ENCODE results near the gene ACSM6.
"Not testable (repeated sequence)": the region's sequence is repeated elsewhere in the genome, so short reads cannot be mapped to it uniquely, and the experiment has no call there.

Gene ACSM6, protein sequence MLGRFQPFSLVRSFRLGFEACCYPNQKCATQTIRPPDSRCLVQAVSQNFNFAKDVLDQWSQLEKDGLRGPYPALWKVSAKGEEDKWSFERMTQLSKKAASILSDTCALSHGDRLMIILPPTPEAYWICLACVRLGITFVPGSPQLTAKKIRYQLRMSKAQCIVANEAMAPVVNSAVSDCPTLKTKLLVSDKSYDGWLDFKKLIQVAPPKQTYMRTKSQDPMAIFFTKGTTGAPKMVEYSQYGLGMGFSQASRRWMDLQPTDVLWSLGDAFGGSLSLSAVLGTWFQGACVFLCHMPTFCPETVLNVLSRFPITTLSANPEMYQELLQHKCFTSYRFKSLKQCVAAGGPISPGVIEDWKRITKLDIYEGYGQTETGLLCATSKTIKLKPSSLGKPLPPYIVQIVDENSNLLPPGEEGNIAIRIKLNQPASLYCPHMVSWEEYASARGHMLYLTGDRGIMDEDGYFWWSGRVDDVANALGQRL

DNA sequence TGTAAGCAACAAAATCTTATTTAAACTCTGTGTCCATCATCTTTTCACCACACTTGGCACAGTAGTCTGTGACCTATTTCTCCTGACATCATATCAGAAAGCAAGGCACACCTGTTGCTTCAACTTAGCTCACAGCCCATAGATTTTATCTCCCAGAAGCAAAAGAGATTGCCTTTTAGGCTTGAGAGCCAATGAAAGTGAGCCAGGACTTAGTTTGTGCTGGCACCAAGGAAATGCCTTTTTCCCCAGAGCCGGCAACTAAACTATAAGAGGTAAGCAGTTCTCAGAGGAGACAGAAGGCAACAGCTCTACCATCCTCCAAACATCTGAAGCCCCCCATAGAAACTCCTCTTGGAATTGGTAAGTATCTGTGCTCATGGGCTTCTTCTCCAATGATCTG, at the start of gene ACSM6:
ACSM6 (plus strand) TSS at position 295 of the 400 bp plus-strand sequence. CDS start 248 bp downstream, outside the sequence.
- DNase-seq (ENCODE audit: low spot score) = no peak

DNA sequence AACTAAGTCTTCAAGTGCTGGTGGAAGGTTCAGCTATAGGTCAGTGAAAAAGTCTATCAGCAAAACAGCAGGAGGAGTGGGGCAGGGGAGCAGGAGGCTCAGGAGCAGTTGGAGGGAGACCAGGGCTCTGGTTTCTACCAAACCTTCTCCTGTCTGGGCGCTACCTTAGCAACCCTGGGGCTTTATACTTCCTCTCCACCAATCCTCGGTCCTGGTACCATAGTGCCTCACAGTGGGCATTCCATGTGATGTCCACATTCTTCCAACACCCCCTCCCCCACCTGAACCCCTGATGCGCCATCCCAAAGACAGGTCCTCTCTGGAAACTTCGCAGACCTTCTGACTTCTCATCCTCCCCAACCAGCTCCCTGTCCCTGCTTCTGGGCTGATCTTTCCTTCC, 25.3 kb upstream of the ACSM6 start:
- DNase-seq (ENCODE audit: low spot score) = no peak

DNA sequence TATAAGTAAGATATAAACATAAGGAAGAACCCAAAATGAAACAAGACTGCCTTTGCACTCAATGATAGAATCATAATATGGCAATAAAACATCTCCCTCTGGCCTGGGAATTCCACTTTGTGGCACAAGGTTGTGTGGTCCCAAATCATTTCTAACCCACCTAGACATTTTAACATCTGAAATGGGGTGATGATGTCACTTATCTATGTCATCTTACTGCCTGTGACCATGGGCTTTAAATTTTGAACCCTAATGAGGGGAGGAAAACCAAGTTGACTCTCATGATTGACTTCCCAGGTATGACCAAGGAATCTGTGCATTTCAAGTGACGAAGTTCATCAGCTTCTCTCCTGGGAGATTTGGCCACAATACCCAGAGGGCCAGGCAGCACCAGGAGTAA, 24.5 kb upstream of the ACSM6 start:
- DNase-seq (ENCODE audit: low spot score) = no peak

DNA sequence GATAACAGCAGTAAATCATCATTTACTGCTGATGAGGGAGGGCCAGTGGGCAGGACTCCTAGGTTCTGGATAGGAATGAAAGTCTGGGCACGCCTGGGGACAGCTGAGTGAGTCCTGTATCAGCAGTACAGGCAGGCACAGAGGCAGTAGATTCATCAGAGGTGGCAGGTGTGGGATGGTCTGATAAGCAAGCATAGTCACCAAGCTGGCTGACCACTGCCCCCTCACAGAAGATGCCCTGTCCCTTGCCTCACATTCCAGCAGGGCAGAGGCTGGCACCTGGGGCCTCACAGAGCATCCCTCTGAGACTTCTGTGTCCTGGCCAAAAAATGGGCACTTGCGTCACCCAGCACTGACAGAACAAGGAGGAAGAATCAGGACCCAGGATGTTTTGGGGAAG, 23.2 kb upstream of the ACSM6 start:
- DNase-seq (ENCODE audit: low spot score) = no peak

DNA sequence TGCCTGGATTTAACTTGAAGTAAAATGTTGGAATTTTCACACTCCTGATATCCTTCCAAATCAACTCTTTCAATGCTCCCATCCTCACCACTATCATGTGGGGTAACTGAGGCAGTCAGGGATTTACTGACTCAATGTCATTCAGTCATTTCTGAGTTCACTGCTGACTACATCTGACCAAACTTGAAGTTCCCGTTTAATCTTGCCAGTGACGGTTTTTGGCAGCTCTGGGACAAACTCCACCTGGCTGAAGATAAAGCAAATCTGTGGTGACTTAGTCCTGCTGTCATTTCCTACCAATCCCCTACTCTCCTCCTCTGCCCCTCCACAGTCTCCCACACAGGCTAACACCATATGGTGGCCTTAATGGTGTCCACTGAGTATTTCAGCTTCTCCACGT, 22.7 kb upstream of the ACSM6 start:
- no peak for DNase-seq (ENCODE audit: low spot score)

DNA sequence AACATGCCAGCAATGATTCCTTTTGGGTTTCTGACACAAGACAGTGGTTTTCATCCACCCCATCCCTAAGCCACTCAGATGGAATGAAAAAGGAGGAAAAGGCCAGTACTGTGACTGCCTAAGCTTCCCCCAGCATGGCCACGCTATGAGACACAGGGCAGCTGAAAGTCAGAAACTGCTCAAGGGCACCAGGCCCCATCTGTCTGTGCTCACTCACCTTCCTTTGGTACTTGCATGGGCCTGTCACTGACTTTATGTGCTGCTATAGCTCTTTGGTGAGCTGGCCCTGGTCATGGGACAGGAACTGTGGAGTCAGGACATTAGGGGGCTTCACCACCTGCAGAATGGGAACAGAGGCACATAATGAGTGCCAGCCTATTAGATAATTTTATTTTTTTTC, 21.2 kb upstream of the ACSM6 start:
- DNase-seq (ENCODE audit: low spot score) = no peak

DNA sequence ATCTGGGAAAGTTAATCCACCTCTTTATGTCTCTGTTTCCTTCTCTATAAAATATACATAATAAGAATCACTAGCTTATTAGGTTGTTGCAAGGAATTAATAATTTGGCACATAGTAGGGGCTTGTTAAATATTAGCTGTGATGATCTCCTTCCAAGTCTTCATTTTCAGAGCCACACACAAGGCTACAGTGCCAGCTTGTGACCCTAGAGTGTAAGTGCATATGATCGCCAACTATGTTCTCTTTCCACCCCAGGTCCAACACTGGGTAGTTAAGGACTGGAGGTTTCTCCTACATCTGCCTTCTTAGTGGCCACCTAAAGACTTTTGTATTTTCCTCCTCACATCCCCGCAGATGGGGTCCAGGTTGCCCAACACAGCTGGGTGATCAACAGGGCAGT, 17.9 kb upstream of the ACSM6 start:
- no peak for DNase-seq (ENCODE audit: low spot score)

DNA sequence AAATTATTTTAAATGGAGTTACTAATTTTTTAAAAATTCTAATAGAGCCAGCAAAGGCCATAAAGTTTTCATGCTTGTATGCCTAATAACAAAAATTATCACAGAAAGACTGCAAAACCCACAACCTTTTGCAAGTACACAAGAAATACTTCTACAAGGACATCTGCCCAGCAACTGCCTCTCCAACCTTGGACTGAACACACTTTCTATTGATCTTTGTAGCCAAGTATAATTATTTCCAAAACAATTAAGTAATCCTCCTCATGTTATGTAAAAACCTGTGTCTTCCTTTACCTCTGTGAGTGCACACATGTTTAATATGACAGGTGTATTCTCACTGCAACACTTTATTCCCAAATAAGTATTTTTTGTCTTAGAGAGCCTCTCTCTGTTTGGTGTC, 16.6 kb upstream of the ACSM6 start:
- DNase-seq (ENCODE audit: low spot score) = no peak

DNA sequence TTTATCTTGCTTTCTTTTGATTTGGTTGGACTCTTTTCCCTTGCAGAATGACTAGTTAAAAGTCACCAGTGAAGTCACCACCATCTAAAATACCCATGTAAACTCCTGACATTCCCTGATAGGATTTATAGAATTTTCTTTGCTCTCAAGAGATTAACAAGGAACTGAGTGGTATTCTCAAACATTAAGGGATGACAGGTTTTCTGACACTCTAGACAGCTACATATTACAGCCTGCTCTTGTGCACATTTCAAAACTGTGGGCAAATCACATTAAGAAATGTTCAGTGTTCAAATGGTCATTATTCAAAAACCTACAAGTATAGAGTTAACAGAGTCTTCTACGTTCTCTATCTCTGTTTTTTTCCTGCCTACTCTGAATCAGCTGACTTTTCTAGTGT, 15.8 kb upstream of the ACSM6 start:
- no peak for DNase-seq (ENCODE audit: low spot score)

DNA sequence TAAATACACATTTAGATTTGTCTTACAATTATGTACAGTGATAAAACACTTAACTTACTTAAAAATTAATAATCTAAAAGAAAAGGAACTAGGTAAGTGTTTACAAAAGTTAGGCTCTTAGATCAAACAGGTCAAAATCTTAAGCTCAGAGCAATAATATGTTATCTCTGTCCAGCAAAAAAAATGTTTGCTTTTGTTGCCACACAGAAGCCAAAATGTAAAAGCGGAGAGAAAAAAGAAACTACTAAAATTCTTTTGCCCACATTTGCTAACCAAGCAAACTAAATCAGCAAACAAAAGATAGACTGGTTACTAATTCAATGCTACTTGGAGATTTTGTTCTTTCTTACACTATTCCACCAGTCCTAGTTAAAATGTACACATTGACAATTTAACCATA, 15.2 kb upstream of the ACSM6 start:
- no peak for DNase-seq (ENCODE audit: low spot score)

DNA sequence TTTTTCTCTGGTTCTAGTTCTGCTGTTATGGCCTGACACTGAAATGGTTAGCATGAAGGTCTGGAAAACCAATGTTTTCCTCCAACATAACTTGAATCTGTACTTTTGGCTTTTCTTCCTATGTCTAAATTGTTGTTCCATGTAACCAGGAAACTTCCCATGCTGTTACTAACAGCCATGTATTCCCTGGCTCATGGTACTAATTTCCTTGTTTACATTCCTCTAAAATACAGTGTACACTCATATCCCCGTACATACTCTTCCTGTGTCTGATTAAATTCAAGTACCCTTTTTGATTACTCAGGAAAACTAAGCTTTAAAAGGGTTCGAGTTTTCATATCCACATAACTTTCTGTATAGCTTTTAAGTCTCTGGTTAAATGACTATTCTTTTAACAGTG, 12.3 kb upstream of the ACSM6 start:
- no peak for DNase-seq (ENCODE audit: low spot score)

DNA sequence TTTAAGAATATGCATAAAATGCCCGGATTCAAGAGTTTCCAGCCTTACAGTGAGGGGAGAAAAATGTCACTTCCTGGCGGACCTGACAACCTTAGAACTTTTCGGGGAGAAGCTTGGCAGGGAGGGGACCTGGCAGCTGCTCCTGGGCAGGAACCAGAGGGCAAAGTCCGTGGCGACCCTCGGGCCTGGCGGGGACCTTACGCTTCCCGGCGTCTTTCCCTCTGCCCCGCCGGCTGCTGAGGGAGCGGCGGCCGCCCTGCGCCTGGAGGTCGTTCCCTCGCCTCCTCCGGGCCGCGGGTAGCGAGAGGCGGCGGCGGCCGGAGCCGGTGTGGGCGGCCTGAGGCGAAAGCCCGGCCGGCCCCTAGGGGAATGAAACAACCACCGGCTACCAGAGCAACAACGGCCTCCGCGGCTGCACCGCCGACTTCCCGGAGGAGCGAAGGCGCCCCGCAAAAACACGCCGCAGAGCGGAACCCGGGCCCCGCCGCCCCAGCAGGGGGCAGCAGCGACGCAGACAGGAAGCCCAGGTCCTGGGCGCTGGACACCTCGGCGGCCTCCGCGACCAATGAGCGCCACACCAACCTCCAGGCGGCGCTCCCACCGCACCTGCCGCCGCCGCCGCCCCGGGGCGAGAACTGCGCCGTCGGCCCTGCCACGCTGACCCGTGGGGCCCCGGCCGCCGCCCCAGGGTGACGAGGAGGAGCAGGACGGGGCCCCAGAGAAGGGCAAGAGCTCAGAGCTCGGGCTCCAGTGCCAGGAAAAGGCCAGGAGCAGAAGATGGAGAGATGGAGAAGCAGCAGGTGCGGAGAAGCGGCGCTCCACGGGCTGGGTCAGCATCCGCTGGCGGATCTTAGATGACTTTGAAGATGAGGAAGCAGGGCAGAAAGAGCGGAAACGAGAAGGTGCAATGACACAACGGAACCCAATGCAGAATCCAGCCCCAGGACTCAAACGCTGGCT, 10.5 kb upstream of the ACSM6 start:
- DNase-seq (ENCODE audit: low spot score) = peak; percentile 65

DNA sequence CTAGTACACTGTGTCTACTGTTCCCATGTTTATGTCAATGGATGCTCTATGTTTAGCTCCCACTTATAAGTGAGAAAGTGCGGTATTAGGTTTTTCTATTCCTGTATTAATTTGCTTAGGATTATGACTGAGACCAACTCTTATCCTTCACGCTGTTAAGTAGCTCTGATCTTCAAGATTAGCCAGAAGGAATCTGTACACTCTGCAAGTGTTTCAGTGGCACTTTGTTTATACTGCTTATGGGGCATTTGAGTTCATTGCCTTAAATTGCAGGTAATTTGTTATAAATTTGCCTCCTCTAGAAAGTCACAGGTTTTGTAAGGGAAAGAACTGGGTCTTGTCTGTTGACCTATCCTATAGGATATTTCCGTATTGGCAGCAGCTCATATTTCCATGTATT, 6.4 kb upstream of the ACSM6 start:
- no peak for DNase-seq (ENCODE audit: low spot score)

DNA sequence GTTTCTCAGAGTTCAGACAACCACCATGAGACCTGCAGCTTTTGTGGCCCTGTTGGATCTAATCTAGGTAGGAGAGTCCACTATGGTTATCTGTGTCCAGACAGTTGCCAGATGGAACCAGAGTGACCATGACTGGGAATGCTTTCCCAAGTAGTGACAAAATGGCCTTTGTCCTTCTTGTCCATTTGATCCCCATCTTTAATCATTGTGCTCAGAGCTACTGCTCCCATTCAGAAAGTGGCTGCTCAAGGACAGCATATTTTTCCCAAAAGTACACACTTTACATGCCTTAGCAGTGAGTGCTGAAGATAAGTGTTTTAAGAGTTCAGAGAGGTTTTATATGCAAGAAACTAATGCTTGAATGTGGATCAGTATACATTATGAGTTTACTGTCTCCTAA, 5.4 kb upstream of the ACSM6 start:
- no peak for DNase-seq (ENCODE audit: low spot score)

DNA sequence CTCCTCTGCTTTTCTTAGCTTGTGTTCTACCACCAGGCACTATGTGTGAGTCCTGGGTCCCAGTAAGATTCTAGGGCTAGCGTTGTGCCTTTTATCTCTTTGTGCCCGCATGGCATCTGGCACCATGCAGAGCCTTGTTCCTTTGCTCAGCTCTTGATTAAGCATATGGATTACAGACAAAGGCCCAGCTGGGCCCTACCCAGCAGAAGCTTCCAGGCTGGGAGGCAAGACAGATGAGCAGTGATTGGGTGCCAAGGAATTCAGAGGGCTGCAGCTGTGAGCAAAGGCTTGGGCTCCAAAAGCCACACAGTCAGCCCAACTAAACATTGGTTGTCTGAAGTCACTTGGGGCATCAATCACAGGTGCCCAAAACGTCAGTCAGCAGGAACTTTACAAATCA, 2.0 kb downstream of the ACSM6 start:
- DNase-seq (ENCODE audit: low spot score) = peak; percentile 71

DNA sequence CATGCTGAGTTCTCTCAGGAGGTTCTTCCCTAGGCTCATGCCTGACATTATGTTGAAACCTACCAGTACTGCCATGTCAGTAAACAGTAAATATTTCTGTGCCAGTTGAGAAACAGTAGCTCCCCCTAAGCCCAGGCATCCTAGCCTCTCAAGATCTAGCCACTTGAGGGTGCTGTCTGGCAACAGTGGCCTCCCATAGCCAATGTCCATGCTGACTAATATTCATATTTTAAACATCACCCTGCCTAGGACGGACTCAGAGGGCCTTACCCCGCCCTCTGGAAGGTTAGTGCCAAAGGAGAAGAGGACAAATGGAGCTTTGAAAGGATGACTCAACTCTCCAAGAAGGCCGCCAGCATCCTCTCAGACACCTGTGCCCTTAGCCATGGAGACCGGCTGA, 7.7 kb downstream of the ACSM6 start:
- DNase-seq (ENCODE audit: low spot score) = no peak

DNA sequence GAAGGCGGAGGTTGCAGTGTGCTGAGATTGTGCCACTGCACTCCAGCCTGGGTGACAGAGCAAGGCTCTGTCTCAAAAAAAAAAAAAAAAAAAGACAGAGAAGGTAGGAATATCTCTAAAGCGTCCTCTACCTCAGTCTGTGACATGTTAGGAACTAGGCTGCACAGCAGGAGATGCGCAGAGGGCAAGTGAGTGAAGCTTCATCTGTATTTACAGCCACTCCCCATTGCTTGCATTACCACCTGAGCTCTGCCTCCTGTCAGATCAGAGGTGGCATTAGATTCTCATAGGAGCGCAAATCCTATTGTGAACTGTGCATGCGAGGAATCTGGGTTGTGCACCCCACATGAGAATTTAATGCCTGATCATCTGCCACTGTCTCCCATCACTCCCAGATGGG, 8.8 kb downstream of the ACSM6 start:
- not testable (repeated sequence) for DNase-seq (ENCODE audit: low spot score)

DNA sequence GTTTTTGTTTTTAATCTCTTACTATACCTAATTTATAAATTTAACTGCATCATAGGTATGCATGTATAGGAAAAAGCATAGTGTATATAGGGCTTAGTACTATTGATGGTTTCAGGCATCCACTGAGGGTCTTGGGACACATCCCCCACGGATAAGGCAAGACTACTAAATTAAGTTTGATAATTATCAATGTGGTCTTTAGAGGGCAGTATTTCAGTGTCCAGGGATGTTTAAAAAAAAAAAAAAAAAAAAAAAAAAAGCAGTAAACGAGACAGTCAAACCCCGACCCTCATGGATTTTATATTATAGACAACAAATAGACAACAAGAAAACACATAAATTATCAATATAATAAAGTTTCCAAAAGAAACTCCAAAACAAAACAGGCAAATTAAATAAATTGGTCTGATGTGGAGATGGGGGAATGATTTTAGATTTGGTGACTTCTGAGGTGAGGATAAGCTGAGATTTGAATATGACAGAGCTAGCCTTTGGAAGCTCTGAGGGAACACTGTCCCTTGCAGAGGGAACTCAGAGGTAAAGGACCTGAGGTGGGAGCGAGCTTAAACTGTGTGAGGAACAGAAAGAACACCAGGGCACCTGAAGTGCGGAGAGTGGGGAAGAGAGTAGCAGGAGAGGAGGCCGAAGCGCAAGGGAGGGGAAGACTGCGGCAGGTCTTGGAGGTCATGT, 14.8 kb downstream of the ACSM6 start:
- DNase-seq (ENCODE audit: low spot score) = no peak

DNA sequence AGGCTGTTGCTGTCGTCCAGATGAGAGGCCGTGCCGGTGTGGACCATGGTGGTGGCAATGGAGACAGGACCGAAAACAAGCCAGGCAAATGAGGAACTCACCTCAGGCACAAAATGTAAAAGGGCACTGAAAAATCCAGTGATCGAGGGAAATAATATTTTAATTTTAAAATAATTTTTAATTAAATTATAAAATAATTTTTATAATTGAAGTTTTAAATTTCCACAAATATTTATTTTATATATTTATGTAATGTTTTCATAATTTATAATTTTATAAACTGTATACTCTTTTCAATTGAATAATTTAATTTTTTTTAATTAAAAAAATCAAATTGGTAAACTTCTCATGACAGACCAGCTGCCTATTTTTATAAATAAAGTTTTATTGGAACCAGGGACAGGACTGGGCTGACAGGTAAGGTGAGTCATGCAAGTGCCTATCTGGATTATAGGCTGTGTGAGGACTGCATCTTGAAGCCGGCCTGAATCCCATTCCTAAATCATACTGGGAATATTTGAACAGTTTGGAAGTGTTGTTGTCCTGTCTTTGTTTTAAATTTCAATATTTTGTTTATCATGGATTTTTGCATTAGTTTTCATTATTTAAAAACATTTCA, 15.6 kb downstream of the ACSM6 start:
- DNase-seq (ENCODE audit: low spot score) = no peak

DNA sequence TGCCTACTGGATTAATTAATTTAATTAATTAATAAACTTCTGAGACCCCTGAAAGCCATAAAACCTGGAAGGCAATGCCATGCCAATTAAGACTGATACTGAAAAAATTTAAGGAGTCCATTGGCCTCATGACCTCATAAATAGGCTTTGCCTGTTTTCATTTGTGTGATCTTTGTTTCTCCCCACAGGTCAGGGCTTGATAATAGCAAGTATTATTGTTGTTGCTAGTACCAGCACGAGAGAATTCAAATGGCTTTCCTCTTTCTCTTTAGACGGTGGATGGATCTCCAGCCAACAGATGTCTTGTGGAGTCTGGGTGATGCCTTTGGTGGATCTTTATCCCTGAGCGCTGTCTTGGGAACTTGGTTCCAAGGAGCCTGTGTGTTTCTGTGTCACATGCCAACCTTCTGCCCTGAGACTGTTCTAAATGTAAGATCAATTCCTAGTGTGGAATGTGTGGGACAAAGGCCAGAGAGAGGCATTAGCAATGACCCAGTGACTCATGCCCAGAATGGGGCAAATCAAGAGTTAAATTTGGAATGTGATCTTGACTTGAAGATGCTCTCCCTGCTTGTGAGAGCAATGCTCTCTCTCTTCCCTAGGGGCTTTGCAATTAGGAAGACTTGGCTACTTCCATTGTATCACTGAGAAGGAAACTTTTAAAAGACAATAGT, 17.7 kb downstream of the ACSM6 start:
- DNase-seq (ENCODE audit: low spot score) = no peak

DNA sequence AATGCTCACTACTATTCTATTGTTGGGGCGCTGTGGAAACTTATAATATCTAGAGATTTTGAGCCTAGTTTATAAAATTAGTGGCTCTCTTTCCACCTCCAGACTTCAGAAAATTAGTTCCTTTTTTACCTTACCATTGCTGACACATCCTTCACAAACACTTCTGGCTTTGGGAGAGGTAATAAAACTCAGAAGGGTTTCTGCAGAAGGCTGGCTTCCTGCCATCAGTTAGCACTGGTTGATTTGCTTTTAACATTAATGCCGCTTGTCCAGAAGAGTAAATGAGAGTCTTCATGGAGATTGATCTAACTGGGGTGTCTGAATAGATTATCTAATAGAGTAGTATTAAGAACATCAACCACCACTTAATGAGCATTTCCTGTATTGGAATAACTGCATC, 20.3 kb downstream of the ACSM6 start:
- no peak for DNase-seq (ENCODE audit: low spot score)
